ENCODE results near the gene LIN54.

LIN54 gene

DNA sequence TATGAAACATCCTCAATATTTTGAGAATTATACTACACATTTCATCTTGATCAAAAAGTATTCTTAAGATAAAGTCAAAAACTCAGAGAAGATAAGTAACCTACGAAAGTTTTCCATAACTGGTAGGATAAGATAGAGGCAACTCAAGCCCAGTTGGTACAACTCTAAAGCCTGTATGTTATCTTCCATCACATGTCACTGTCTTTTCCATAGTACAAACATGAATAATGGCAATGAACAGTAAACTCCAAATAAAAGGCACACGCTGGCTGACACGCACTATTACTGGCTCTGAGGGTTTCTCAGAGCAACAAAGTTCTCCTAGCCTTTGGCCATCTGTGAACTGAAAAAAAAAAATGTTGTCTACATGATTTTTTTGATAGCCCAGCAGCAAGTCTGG, 27.2 kb downstream of the LIN54 start:
- TF ChIP-seq FOXM1 (IDR thresholded peaks at IDR 0.05; ENCODE audit: borderline replicate concordance, low read depth) (no peak), ZBTB7A (IDR thresholded peaks at IDR 0.05; ENCODE audit: low read depth) (no peak), RAD21 (IDR thresholded peaks at IDR 0.05; ENCODE audit: low read depth) (no peak), EGR1 (IDR thresholded peaks at IDR 0.05) (no peak), CREB1 (IDR thresholded peaks at IDR 0.05; ENCODE audit: low read depth) (no peak)
- TF ChIP-seq, protein P1, sequence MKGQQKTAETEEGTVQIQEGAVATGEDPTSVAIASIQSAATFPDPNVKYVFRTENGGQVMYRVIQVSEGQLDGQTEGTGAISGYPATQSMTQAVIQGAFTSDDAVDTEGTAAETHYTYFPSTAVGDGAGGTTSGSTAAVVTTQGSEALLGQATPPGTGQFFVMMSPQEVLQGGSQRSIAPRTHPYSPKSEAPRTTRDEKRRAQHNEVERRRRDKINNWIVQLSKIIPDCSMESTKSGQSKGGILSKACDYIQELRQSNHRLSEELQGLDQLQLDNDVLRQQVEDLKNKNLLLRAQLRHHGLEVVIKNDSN (IDR thresholded peaks at IDR 0.05): no peak

DNA sequence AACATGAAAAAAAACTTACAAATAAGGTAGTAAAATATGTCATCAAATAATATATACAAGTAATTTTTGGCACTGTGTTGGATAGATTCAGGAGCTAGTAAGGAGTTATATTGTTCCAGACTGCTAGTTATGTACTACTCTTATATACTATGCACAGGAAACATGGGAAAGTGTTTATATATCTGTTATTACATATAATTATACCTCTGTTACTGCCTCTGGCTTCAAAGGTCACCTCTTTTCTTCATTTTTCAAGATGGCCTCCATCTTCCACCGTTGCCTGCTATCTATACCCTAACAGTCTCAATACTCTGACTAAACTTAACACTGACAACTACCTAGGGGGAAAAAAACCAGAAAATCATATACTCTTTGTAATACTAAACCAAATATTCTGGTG, 29.5 kb downstream of the LIN54 start:
- no peak for TF ChIP-seq NFIC (IDR thresholded peaks at IDR 0.05)
- TF ChIP-seq CREB1 (IDR thresholded peaks at IDR 0.05; ENCODE audit: low read depth): no peak
- no peak for TF ChIP-seq TCF12 (IDR thresholded peaks at IDR 0.05; ENCODE audit: low read depth)
- no peak for TF ChIP-seq EP300 (IDR thresholded peaks at IDR 0.05; ENCODE audit: borderline replicate concordance)
- TF ChIP-seq, protein P2, sequence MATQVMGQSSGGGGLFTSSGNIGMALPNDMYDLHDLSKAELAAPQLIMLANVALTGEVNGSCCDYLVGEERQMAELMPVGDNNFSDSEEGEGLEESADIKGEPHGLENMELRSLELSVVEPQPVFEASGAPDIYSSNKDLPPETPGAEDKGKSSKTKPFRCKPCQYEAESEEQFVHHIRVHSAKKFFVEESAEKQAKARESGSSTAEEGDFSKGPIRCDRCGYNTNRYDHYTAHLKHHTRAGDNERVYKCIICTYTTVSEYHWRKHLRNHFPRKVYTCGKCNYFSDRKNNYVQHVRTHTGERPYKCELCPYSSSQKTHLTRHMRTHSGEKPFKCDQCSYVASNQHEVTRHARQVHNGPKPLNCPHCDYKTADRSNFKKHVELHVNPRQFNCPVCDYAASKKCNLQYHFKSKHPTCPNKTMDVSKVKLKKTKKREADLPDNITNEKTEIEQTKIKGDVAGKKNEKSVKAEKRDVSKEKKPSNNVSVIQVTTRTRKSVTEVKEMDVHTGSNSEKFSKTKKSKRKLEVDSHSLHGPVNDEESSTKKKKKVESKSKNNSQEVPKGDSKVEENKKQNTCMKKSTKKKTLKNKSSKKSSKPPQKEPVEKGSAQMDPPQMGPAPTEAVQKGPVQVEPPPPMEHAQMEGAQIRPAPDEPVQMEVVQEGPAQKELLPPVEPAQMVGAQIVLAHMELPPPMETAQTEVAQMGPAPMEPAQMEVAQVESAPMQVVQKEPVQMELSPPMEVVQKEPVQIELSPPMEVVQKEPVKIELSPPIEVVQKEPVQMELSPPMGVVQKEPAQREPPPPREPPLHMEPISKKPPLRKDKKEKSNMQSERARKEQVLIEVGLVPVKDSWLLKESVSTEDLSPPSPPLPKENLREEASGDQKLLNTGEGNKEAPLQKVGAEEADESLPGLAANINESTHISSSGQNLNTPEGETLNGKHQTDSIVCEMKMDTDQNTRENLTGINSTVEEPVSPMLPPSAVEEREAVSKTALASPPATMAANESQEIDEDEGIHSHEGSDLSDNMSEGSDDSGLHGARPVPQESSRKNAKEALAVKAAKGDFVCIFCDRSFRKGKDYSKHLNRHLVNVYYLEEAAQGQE (IDR thresholded peaks at IDR 0.05; ENCODE audit: low read depth): no peak

DNA sequence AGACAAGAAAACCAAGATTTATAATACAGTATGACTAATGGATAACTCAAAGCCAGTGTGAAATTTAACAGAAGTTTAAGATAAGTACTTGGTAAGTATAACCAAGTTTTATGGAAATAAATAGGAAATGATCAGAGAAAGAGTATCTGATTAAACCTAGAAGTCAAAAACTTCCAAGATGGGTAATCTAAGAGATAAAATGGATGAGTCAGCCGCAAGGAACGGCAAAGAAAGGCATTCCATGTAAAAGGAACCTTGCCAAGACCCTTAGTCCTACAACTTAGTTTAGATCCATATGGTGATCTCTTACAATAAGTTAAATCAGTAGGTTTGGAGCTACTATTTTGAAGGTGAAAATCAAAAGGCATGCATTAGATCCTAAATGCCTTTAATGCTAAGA, 34.8 kb downstream of the LIN54 start:
- TF ChIP-seq EGR1 (IDR thresholded peaks at IDR 0.05): no peak
- no peak for TF ChIP-seq CREB1 (IDR thresholded peaks at IDR 0.05; ENCODE audit: low read depth)
- TF ChIP-seq, protein P3, sequence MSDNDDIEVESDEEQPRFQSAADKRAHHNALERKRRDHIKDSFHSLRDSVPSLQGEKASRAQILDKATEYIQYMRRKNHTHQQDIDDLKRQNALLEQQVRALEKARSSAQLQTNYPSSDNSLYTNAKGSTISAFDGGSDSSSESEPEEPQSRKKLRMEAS (IDR thresholded peaks at IDR 0.05): no peak
- TF ChIP-seq TAF1 (IDR thresholded peaks at IDR 0.05; ENCODE audit: low read depth): no peak
- TF ChIP-seq, protein P1 (IDR thresholded peaks at IDR 0.05): no peak
- no peak for TF ChIP-seq TCF12 (IDR thresholded peaks at IDR 0.05; ENCODE audit: low read depth)
- no peak for TF ChIP-seq CEBPB (IDR thresholded peaks at IDR 0.05)
- no peak for TF ChIP-seq NFIC (IDR thresholded peaks at IDR 0.05)
- TF ChIP-seq, protein P2 (IDR thresholded peaks at IDR 0.05; ENCODE audit: low read depth): no peak
- no peak for TF ChIP-seq TEAD4 (IDR thresholded peaks at IDR 0.05)
- no peak for TF ChIP-seq FOXM1 (IDR thresholded peaks at IDR 0.05; ENCODE audit: borderline replicate concordance, low read depth)
- no peak for TF ChIP-seq RAD21 (IDR thresholded peaks at IDR 0.05; ENCODE audit: low read depth)

DNA sequence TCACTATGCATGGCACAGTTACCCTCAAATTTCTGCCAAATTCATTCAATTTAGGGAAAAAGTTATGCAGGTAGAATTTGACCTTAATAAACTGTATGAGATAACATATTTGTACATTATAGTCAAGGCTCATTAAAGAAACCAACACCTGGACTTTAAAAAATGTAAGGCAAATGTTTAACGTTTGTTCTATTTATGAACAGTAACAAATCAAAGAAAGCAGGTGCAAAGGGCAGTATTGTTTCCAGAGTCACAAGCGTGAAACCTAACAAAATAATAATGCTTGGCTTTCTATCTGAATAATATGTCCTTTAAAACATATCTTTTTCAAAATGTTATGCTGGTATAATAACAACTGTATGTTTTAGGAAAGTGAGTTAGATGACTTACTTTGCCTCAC, 41.2 kb downstream of the LIN54 start:
- TF ChIP-seq FOXM1 (IDR thresholded peaks at IDR 0.05; ENCODE audit: borderline replicate concordance, low read depth) (no peak), TEAD4 (IDR thresholded peaks at IDR 0.05) (no peak), EGR1 (IDR thresholded peaks at IDR 0.05) (no peak), ZBTB7A (IDR thresholded peaks at IDR 0.05; ENCODE audit: low read depth) (no peak), RAD21 (IDR thresholded peaks at IDR 0.05; ENCODE audit: low read depth) (no peak), YY1 (IDR thresholded peaks at IDR 0.05; ENCODE audit: low read depth) (no peak), TCF12 (IDR thresholded peaks at IDR 0.05; ENCODE audit: low read depth) (no peak), EP300 (IDR thresholded peaks at IDR 0.05; ENCODE audit: borderline replicate concordance) (no peak), NFIC (IDR thresholded peaks at IDR 0.05) (no peak), CREB1 (IDR thresholded peaks at IDR 0.05; ENCODE audit: low read depth) (no peak), CEBPB (IDR thresholded peaks at IDR 0.05) (no peak), TAF1 (IDR thresholded peaks at IDR 0.05; ENCODE audit: low read depth) (no peak)
- TF ChIP-seq, protein P2 (IDR thresholded peaks at IDR 0.05; ENCODE audit: low read depth): no peak
- TF ChIP-seq, protein P3 (IDR thresholded peaks at IDR 0.05): no peak
- TF ChIP-seq, protein P1 (IDR thresholded peaks at IDR 0.05): no peak

Measured in Ishikawa (cell line).